Sigmoid colon (tissue), 7 donors: Measurements from ENCODE around the gene PRAMEF1. TPM values are rescaled to one million over a fixed set of nuclear protein-coding genes. Genes with fewer than 3 reads are reported as not detected.

Experiments
- DNase-seq: peaks from one replicate; pipeline ENCODE4 v3.0.0-alpha.2; 2019
- H3K27ac ChIP-seq, 4 donors: fragments of 200-600 bp; sonication (generic); one replicate each; pipeline ENCODE4 v1.5.1; 2016 to 2019; ENCODE audit warnings: mild to moderate bottlenecking in 1 of 4
- H3K27me3 ChIP-seq, 3 donors: fragments of 200-600 bp; sonication (generic); one replicate each; pipeline ENCODE4 v1.5.1; 2019; ENCODE audit warnings: mild to moderate bottlenecking in 1 of 3
- H3K36me3 ChIP-seq, 4 donors: fragments of 200-600 bp; sonication (generic); one replicate each; pipeline ENCODE4 v1.5.1; 2016 to 2019
- H3K4me1 ChIP-seq, 4 donors: fragments of 200-600 bp; sonication (generic); one replicate each; pipeline ENCODE4 v1.5.1; 2017 to 2019
- H3K4me3 ChIP-seq, 4 donors: fragments of 200-600 bp; sonication (generic); one replicate each; pipeline ENCODE4 v1.5.1; 2017 to 2019; ENCODE audit warnings: mild to moderate bottlenecking in 2 of 4, moderate library complexity in 1 of 4
- H3K9me3 ChIP-seq, 4 donors: fragments of 200-600 bp in 3 of 4; sonication (generic) in 3 of 4; one replicate each; pipeline versions ENCODE4 v1.5.1 to v1.6.1; 2013 to 2019
- CTCF ChIP-seq, 4 experiments: fragments of 450-650 bp in 3 of 4; fragments of 200-600 bp in 1 of 4; IDR thresholded peaks; one replicate each; pipeline ENCODE4 v1.5.1; 2016 to 2019; ENCODE audit warnings: antibody characterized with exemption in 4 of 4, mild to moderate bottlenecking in 3 of 4, moderate library complexity in 2 of 4
- EP300 ChIP-seq, 4 donors: sonication (generic); formaldehyde crosslinking; IDR thresholded peaks; one replicate each; pipeline ENCODE4 v1.6.1; 2017; ENCODE audit warnings: antibody characterized with exemption in 4 of 4
- POLR2A ChIP-seq, 2 donors: fragments of 450-650 bp; IDR thresholded peaks; one replicate each; pipeline ENCODE4 v1.6.1; 2016; ENCODE audit warnings: antibody characterized with exemption in 2 of 2, mild to moderate bottlenecking in 2 of 2, moderate library complexity in 2 of 2
- POLR2AphosphoS5 ChIP-seq, 4 donors: sonication (generic); formaldehyde crosslinking; IDR thresholded peaks; one replicate each; pipeline ENCODE4 v1.6.1; 2017; ENCODE audit warnings: antibody characterized with exemption in 4 of 4
- WGBS, 2 donors: extraction: QIAGEN DNeasy Blood & Tissue Kit; methylation state at CpG; one replicate each; pipeline ENCODE4 v1.1.7; 2013; 5-methylcytosine and 5-hydroxymethylcytosine counted together
- intact Hi-C: fragments of 100-400 bp; cut with DNase I; formaldehyde crosslinking; loops from one replicate; pipeline ENCODE4 v1.15.1; 2023
- polyA plus RNA-seq, 3 donors: library from polyadenylated mRNA; stranded (reverse); fragments of 200-250 nt; gene quantifications; one replicate each; pipeline ENCODE4 v1.2.3, GENCODE V29; 2013
- total RNA-seq, 4 donors: library from RNA; depleted of rRNA; stranded (reverse); fragments of >200 nt; gene quantifications; one replicate each; pipeline ENCODE4 v1.1.0, GENCODE V29; 2016
- donor health status: healthy with polysubstance abuse.
- donor health status: Bipolar disorder and iron deficiency.
- donor health status: healthy.

Gene PRAMEF1
- total and polyA plus RNA-seq, 7 donors = not detected

GRCh38 chr1:12764016-12764415 is 27.2 kb upstream of the PRAMEF1 start:
- H3K4me1 ChIP-seq = no peaks in the 10 kb centered on the region
- H3K9me3 ChIP-seq = no peaks in the 10 kb centered on the region
- H3K4me3 ChIP-seq = no peak overlapping the region
- H3K27me3 ChIP-seq = peaks cover 0 to 15% (median 0%) of the 10 kb centered on the region in 3 donors
- intact Hi-C loops = no loop called here
- no peak for DNase-seq
- WGBS, 2 donors = 67 to 70% methylated on average over 5 of the region's 5 CpGs
- no peak overlapping the region for H3K27ac ChIP-seq
- TF ChIP-seq POLR2A (IDR thresholded peaks at IDR 0.05) = no peak
- no peak for TF ChIP-seq EP300 (IDR thresholded peaks at IDR 0.05)
- TF ChIP-seq CTCF (IDR thresholded peaks at IDR 0.05) = no peak
- TF ChIP-seq POLR2AphosphoS5 (IDR thresholded peaks at IDR 0.05) = no peak
- no peaks in the 10 kb centered on the region for H3K36me3 ChIP-seq

GRCh38 chr1:12769031-12769430 is 22.2 kb upstream of the PRAMEF1 start:
- peaks cover 0 to 8% (median 0%) of the 10 kb centered on the region in 3 donors for H3K27me3 ChIP-seq
- 63 to 90% methylated on average over 2 of the region's 2 CpGs for WGBS, 2 donors
- H3K9me3 ChIP-seq = no peaks in the 10 kb centered on the region
- TF ChIP-seq EP300 (IDR thresholded peaks at IDR 0.05) = no peak
- TF ChIP-seq POLR2AphosphoS5 (IDR thresholded peaks at IDR 0.05) = no peak
- TF ChIP-seq CTCF (IDR thresholded peaks at IDR 0.05) = no peak
- TF ChIP-seq POLR2A (IDR thresholded peaks at IDR 0.05) = no peak
- no peak overlapping the region for H3K27ac ChIP-seq
- intact Hi-C loops = no loop called here
- no peaks in the 10 kb centered on the region for H3K4me1 ChIP-seq
- DNase-seq = no peak
- no peaks in the 10 kb centered on the region for H3K36me3 ChIP-seq
- no peak overlapping the region for H3K4me3 ChIP-seq

- WGBS, 2 donors = 57 to 64% methylated on average over 7 of the region's 7 CpGs
- H3K36me3 ChIP-seq = no peaks in the 10 kb centered on the region
- intact Hi-C loops = no loop called here
- no peaks in the 10 kb centered on the region for H3K9me3 ChIP-seq
- no peak overlapping the region for H3K27ac ChIP-seq
- no peaks in the 10 kb centered on the region for H3K4me1 ChIP-seq
- no peak for DNase-seq
- H3K4me3 ChIP-seq = no peak overlapping the region
- TF ChIP-seq POLR2AphosphoS5 (IDR thresholded peaks at IDR 0.05) (no peak), CTCF (IDR thresholded peaks at IDR 0.05) (no peak), EP300 (IDR thresholded peaks at IDR 0.05) (no peak), POLR2A (IDR thresholded peaks at IDR 0.05) (no peak)
- H3K27me3 ChIP-seq = peaks cover 0 to 8% (median 0%) of the 10 kb centered on the region in 3 donors
Measured at GRCh38 chr1:12769976-12770505, 21.2 kb upstream of the PRAMEF1 start.

GRCh38 chr1:12770620-12771019 is 20.6 kb upstream of the PRAMEF1 start:
- Histone ChIP-seq H3K9me3 (no peaks in the 10 kb centered on the region), H3K4me3 (no peak overlapping the region), H3K36me3 (no peaks in the 10 kb centered on the region), H3K27me3 (peaks cover 0 to 8% (median 0%) of the 10 kb centered on the region in 3 donors), H3K27ac (no peak overlapping the region), H3K4me1 (no peaks in the 10 kb centered on the region)
- TF ChIP-seq EP300 (IDR thresholded peaks at IDR 0.05) = no peak
- TF ChIP-seq POLR2AphosphoS5 (IDR thresholded peaks at IDR 0.05) = no peak
- no peak for TF ChIP-seq POLR2A (IDR thresholded peaks at IDR 0.05)
- no peak for TF ChIP-seq CTCF (IDR thresholded peaks at IDR 0.05)
- intact Hi-C loops = no loop called here
- WGBS, 2 donors = 78 to 80% methylated on average over 2 of the region's 2 CpGs
- no peak for DNase-seq

GRCh38 chr1:12771186-12771585 is 20.0 kb upstream of the PRAMEF1 start:
- Histone ChIP-seq H3K36me3 (no peaks in the 10 kb centered on the region), H3K4me3 (no peak overlapping the region), H3K27ac (no peak overlapping the region), H3K27me3 (peaks cover 0 to 8% (median 0%) of the 10 kb centered on the region in 3 donors), H3K9me3 (no peaks in the 10 kb centered on the region), H3K4me1 (no peaks in the 10 kb centered on the region)
- DNase-seq = no peak
- TF ChIP-seq POLR2AphosphoS5 (IDR thresholded peaks at IDR 0.05) = no peak
- TF ChIP-seq CTCF (IDR thresholded peaks at IDR 0.05) = no peak
- no peak for TF ChIP-seq EP300 (IDR thresholded peaks at IDR 0.05)
- TF ChIP-seq POLR2A (IDR thresholded peaks at IDR 0.05) = no peak
- intact Hi-C loops = no loop called here
- 78 to 79% methylated on average over 5 of the region's 5 CpGs for WGBS, 2 donors
